ENCODE results near the gene OSBPL10.

DNA sequence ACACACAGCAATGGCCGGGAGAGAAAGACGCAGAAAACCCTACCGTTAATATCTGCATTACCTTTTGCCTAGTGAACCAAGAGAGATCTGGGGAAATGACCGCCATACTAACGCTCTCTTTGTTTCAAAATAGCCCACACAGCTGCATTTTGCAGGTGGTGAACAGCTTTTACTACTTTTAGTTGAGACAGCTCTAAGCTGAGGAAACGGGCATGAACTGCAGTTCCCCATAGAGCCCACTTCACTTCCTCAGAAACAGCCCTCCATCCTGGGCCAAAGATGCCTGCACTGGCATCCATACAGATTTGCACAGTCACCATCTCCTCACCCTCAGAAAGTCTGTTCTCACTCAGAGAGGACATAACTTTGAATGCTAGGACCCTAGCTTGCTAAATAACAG, 45.5 kb upstream of the OSBPL10 start:
- TF ChIP-seq, protein P1, sequence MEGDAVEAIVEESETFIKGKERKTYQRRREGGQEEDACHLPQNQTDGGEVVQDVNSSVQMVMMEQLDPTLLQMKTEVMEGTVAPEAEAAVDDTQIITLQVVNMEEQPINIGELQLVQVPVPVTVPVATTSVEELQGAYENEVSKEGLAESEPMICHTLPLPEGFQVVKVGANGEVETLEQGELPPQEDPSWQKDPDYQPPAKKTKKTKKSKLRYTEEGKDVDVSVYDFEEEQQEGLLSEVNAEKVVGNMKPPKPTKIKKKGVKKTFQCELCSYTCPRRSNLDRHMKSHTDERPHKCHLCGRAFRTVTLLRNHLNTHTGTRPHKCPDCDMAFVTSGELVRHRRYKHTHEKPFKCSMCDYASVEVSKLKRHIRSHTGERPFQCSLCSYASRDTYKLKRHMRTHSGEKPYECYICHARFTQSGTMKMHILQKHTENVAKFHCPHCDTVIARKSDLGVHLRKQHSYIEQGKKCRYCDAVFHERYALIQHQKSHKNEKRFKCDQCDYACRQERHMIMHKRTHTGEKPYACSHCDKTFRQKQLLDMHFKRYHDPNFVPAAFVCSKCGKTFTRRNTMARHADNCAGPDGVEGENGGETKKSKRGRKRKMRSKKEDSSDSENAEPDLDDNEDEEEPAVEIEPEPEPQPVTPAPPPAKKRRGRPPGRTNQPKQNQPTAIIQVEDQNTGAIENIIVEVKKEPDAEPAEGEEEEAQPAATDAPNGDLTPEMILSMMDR (conservative IDR thresholded peaks at IDR 0.05; ENCODE audit: low read depth, low read length) = no peak
- TF ChIP-seq EZH2 (IDR thresholded peaks at IDR 0.05; ENCODE audit: low read length, unreplicated experiment) = no peak
- no peak for TF ChIP-seq EZH2phosphoT487 (IDR thresholded peaks at IDR 0.05; ENCODE audit: borderline replicate concordance, low read length)

Measured in PC-3 (cell line).